GM19455 (cell line): ENCODE data around the gene SASS6.
A peak's percentile ranks its signal among the peaks of the same experiment; 100 is the strongest.

Experiments used
- ATAC-seq: cut with Tn5 transposase; IDR thresholded peaks from one replicate; pipeline ENCODE4 v1.9.1; 2021; ENCODE audit not compliant: unreplicated experiment

Gene SASS6

GRCh38 chr1:100115524-100115923, 17.2 kb downstream of the SASS6 start:
- no peak for ATAC-seq

DNA sequence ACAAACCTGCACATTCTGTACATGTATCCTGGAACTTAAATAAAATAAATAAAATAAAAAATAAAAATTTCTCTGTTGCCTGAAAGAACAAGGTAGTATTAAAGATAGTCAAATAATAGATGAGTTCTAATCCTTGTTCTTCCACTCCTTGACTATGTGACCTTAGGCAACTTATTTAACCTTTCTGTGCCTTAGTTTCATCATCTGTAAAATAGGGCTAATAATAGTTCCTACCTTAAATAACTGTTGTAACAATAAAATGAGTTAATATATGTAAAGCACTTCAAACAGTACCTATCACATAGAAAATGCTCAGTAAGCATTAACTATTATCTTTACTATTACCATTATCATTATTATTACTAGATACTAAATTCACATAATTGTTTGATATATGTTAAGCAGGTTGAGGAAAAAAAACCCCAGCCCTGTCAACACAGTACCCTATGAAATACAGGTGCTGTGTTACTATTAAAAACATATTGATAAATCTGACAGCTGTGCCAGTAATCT, 23.1 kb downstream of the SASS6 start:
- ATAC-seq = no peak

- ATAC-seq = no peak
Measured at GRCh38 chr1:100107696-100108095, 25.0 kb downstream of the SASS6 start.

DNA sequence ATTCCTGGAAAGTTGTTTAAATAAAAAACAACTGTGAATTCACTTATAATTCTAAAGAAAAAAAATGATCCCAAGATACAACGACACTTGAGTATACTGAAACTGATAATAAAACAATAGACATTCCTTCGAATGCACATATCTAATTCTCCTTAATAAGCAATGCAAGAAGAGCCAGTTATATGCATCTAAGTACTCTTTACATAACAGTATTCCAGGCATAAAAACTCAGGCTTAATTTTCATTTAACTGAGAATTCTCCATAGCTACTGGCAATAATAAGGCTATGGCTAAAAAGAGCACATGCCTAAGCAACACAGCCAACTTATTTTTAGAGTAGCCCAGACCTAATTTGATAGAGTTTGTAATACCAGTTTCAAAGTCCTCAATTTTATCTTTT, 31.2 kb downstream of the SASS6 start:
- ATAC-seq = no peak

- ATAC-seq = no peak
Measured at GRCh38 chr1:100100202-100100601, 32.5 kb downstream of the SASS6 start.

DNA sequence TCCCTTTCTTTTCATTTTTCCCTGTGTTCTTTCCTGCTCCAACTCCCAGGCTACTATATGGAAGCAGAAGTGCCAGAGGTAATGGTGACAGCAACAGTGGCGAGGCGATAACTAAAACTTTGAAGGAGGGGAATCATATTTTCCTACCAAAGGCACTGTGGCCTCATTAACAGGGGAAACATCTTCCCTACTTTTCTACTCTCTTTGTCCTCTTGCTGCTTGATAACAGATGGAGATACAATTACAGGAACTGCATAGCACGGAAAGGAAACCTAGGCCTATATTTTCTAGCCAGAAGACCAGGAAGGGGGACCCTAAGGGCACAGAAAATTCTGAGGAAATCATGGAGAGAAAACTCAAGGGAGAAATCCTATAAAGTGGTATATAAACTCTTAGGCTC, 42.3 kb downstream of the SASS6 start:
- no peak for ATAC-seq

DNA sequence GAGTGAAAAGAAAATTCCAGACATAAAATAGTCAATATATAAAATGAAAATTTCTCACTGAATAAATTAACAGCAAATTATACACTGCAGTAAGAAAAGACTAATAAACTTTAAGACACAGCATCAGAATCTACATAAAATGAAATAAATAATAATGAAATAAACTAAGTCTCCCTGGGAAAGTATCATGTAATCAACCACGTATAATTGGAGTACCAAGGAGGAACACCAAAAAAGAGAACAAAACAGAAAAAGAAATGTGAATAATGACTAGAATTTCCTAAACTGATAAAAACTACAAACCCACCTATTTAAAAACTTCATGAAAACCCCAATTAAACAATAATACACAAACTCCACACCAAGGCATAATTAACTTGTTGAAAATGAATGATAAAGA, 43.6 kb downstream of the SASS6 start:
- ATAC-seq = no peak

GRCh38 chr1:100087396-100087795, 45.3 kb downstream of the SASS6 start:
- no peak for ATAC-seq

GRCh38 chr1:100080331-100080730, 52.4 kb downstream of the SASS6 start:
- no peak for ATAC-seq

GRCh38 chr1:100077531-100077930, 55.2 kb downstream of the SASS6 start:
- peak; percentile 59 for ATAC-seq

DNA sequence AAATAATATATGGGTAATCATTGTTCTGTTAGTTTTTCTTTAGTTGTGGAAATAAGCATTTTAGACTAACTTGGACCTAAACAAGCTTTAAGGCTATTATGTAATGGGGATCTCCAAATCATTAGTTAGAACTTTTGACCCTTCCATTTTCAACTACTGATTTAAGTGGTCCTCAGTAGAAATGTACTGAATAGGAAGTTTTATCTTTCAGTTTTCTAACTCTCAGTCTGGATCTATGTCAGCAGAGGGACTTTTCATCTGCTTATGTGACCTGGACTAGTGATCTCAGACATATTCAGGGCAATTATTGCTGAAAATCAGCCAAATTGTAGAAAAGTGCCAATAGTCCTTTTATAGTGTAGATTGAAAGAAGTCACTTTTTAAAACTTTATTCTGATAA, 56.0 kb downstream of the SASS6 start:
- ATAC-seq = peak; percentile 72

- no peak for ATAC-seq
Measured at GRCh38 chr1:100076319-100076718, 56.4 kb downstream of the SASS6 start.

GRCh38 chr1:100075773-100076172, 57.0 kb downstream of the SASS6 start:
- peak; percentile 56 for ATAC-seq

- ATAC-seq = no peak
Measured at GRCh38 chr1:100074604-100075395, 57.9 kb downstream of the SASS6 start.

DNA sequence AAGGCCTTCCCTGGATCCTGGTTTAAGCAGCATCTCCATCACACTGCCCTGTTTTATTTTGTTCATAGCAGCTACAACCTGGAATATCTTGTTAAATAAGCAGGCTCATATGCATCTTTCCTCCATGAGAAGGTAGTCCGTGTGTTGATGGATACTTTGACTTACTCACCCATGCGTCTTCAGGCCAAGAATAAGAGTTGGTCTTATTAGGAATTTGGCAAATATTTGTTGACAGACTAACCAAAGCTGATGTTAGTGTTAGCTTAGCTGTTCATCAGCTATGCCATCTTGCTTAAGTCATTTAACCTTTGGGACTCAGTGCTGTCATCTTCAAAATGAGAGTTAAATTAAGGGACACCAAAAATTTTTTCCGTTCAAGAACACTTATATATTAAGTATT, 59.2 kb downstream of the SASS6 start:
- ATAC-seq = no peak

- no peak for ATAC-seq
Measured at GRCh38 chr1:100070201-100070939, 62.4 kb downstream of the SASS6 start.

DNA sequence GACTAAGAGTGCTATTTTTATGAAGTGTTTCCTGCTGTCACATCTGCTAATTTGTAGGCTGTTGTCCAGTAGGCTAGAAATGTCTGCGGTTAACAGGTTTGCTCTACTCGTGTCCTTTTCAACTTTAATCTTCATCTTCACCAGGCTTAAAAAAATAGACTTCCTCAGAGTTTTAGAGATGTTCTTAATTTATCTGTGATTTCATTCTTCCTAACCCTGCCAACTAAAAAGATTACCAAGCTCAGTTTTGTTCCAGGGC, 66.8 kb downstream of the SASS6 start:
- ATAC-seq = no peak

DNA sequence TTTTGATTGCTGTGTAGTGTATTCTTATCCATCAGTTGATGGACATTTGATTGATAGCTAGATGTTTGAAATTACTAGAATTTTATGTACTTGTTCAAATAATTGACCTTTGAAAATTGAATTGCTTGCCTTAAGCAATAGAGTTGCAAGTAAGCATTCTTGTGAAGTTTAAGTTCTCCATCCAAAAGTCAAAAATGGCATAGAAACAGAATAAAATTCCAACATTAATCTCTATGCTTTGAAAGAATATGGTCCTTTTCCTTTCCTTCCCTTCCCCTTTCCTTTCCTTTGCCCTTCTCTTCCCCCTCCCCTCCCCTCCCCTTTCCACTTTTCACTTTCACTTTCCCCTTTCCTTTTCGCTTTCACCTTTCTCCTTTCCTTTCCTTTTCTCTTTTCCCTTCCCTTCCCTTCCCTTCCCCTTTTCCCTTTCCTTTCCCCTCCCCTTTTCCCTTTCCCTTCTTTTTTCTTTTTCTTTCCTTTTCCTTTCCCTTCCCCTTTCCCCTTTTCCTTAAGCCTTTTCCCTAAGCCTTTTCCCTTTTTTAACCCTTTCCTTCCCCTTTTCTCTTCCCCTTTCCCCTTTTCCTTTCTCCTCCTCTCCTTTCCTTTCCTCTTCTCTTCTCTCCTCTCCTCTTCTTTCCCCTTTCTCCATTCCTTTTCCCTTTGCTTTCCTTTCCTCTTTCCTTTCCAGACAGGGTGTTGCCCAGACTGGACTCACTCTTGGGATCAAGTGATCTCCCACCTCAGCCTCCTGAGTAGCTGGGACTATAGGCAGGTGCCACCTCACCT, 67.4 kb downstream of the SASS6 start:
- no peak for ATAC-seq

- ATAC-seq = no peak
Measured at GRCh38 chr1:100061681-100062080, 71.0 kb downstream of the SASS6 start.

- no peak for ATAC-seq
Measured at GRCh38 chr1:100053727-100054126, 79.0 kb downstream of the SASS6 start.

DNA sequence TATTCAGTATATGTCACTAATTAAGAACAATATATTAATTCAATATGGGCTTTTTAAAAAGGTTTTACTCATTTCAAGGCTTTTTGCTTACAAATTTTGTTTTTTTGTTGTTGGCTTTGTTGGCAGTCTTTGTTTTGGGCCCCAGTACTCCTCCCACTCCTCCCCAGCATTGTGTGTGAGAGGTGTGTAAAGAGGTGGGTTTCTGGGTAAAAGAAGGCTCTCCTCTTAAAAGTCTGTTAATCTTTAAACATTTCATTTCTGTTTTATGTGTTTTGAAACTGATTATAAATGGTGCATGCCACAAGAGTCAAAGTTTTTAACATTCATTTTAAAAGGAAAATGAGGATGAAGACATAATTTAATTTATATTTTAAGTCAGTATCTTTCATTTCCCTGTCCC, 79.6 kb downstream of the SASS6 start:
- ATAC-seq = no peak

DNA sequence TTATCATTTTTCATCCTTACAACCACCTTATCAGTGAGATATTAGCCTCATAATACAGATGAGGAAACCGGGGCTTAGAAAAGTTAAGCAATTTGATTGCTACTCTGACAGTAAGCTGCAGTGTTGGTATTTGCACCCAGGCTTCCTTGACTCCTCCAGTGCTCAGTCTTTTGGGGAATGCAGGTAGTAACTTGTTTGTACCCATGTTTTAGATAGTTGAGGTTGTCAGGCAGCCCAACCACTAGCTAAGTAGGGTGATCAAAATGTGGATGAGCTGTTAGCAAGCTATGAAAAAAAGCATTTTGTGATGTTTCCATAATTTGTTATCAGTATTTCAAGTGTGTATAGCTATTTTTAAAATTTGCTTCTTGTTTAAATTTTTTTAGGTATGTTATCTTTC, 80.8 kb downstream of the SASS6 start:
- no peak for ATAC-seq
